PC-9 (cell line): ENCODE data around the gene EPB41L5.

Source experiments
- CTCF ChIP-seq: fragments of 200-600 bp; sonication (generic); conservative IDR thresholded peaks from 2 replicates; pipeline ENCODE4 v1.6.1; 2017; ENCODE audit warnings: mixed run types, antibody characterized with exemption, mild to moderate bottlenecking, moderate library complexity
- EZH2 ChIP-seq: fragments of 200-600 bp; sonication (generic); IDR thresholded peaks from 2 replicates; pipeline ENCODE4 v1.8.0; 2017; ENCODE audit warnings: antibody characterized with exemption, low read depth

DNA sequence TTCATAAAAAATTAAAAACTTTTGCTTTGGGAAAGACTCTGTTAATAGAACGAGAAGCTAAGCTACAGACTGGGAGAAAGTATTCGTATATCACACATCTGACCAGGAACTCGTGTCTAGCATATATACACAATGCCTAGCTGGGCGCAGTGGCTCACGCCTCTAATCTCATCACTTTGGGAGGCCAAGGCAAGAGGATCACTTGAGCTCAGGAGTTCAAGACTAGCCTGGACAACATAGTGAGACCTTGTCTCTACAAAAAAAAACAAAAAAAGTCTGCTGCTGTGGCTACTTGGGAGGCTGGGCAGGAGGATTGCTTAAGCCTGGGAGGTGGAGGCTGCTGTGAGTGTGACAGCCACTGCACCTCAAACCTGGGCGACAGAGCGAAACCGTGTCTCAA is 46.6 kb downstream of the EPB41L5 start:
- TF ChIP-seq CTCF = no peak
- TF ChIP-seq EZH2 = no peak
